ENCODE data around the gene GEMIN7.
"Not testable (repeated sequence)": the region's sequence is repeated elsewhere in the genome, so short reads cannot be mapped to it uniquely, and the experiment has no call there.

Gene GEMIN7

GRCh38 chr19:45118106-45118505, 39.0 kb downstream of the GEMIN7 start:
- TF ChIP-seq ZFX (IDR thresholded peaks at IDR 0.05) = no peak
- no peak for TF ChIP-seq CTCF (conservative IDR thresholded peaks at IDR 0.05)
- H3K27ac ChIP-seq = no peak overlapping the region

- H3K27ac ChIP-seq = not testable (repeated sequence)
Measured at GRCh38 chr19:45118591-45119355, 39.7 kb downstream of the GEMIN7 start.

GRCh38 chr19:45119582-45119981, 40.5 kb downstream of the GEMIN7 start:
- no peak for TF ChIP-seq CTCF (conservative IDR thresholded peaks at IDR 0.05)
- no peak for TF ChIP-seq ZFX (IDR thresholded peaks at IDR 0.05)
- H3K27ac ChIP-seq = no peak overlapping the region

GRCh38 chr19:45121827-45122345, 42.8 kb downstream of the GEMIN7 start:
- TF ChIP-seq ZFX (IDR thresholded peaks at IDR 0.05) (no peak), CTCF (conservative IDR thresholded peaks at IDR 0.05) (no peak)
- H3K27ac ChIP-seq = no peak overlapping the region

- H3K27ac ChIP-seq = no peak overlapping the region
- TF ChIP-seq ZFX (IDR thresholded peaks at IDR 0.05) (no peak), CTCF (conservative IDR thresholded peaks at IDR 0.05) (no peak)
Measured at GRCh38 chr19:45122832-45123231, 43.8 kb downstream of the GEMIN7 start.

- H3K27ac ChIP-seq = peak overlapping the region; percentile 11; the same call in 1 of the 2 replicates
- TF ChIP-seq ZFX (IDR thresholded peaks at IDR 0.05) (no peak), CTCF (conservative IDR thresholded peaks at IDR 0.05) (no peak)
Measured at GRCh38 chr19:45123440-45123850, 44.4 kb downstream of the GEMIN7 start.

- TF ChIP-seq ZFX (IDR thresholded peaks at IDR 0.05) (no peak), CTCF (conservative IDR thresholded peaks at IDR 0.05) (no peak)
- H3K27ac ChIP-seq = peak overlapping the region; percentile 11; the same call in 1 of the 2 replicates
Measured at GRCh38 chr19:45124021-45124420, 45.0 kb downstream of the GEMIN7 start.

GRCh38 chr19:45125360-45125759, 46.3 kb downstream of the GEMIN7 start:
- TF ChIP-seq CTCF (conservative IDR thresholded peaks at IDR 0.05) = no peak
- no peak for TF ChIP-seq ZFX (IDR thresholded peaks at IDR 0.05)
- H3K27ac ChIP-seq = no peak overlapping the region
